SK-N-SH (cell line): ENCODE data around the gene RREB1. TPM values are rescaled to one million over a fixed set of nuclear protein-coding genes. Genes with fewer than 3 reads are reported as not detected.

ENCODE experiments used
- CTCF ChIA-PET: fragments of 300-600, 350-600 bp; formaldehyde crosslinking; extraction: SDS; loops from one replicate; lab custom pipeline; 2021; lab: Yijun Ruan, JAX
- POLR2A ChIA-PET: fragments of 350-600 bp; sonication (Branson Sonifier 250); formaldehyde crosslinking; extraction: SDS; loops from one replicate; lab custom pipeline; 2020; ENCODE audit warnings: antibody characterized with exemption, inconsistent platforms; lab: Yijun Ruan, JAX
- DNase-seq: peaks from one replicate; pipeline ENCODE4 v3.0.0; 2012
- H2AFZ ChIP-seq: fragments of 200-600 bp; sonication (generic); 2 replicates; pipeline ENCODE4 v1.8.1; 2016; ENCODE audit warnings: antibody characterized with exemption, mild to moderate bottlenecking, low read depth
- H3F3A ChIP-seq: fragments of 200-600 bp; sonication (generic); replicated peaks from 2 replicates; pipeline ENCODE3; 2016; ENCODE audit warnings: antibody characterized with exemption, mild to moderate bottlenecking; ENCODE audit not compliant: insufficient read depth
- H3K27ac ChIP-seq, 2 experiments: fragments of 200-500 bp in 1 of 2; fragments of 200-600 bp in 1 of 2; sonication (Bioruptor generic) in 1 of 2; sonication (generic), shearing (Covaris generic) in 1 of 2; 2 replicates each; pipeline versions ENCODE4 v1.5.1 to v1.6.1; 2014 to 2016; ENCODE audit warnings: low read depth in 2 of 2, inconsistent platforms in 1 of 2, low read length in 1 of 2, mild to moderate bottlenecking in 1 of 2, mixed read lengths in 1 of 2
- H3K27me3 ChIP-seq: fragments of 200-600 bp; sonication (generic), shearing (Covaris generic); 2 replicates; pipeline ENCODE4 v1.6.1; 2016; ENCODE audit warnings: mixed run types; ENCODE audit not compliant: insufficient read depth
- H3K36me3 ChIP-seq, 2 experiments: fragments of 200-500 bp in 1 of 2; fragments of 200-600 bp in 1 of 2; sonication (Bioruptor generic) in 1 of 2; sonication (generic) in 1 of 2; replicated peaks in 1 of 2; 2 replicates each; pipeline versions ENCODE3 to v1.5.1; 2014 to 2016; ENCODE audit warnings: low read length in 1 of 2, mild to moderate bottlenecking in 1 of 2; ENCODE audit not compliant: insufficient read depth in 2 of 2, control insufficient read depth in 1 of 2
- H3K4me1 ChIP-seq, 2 experiments: fragments of 200-500 bp in 1 of 2; fragments of 200-600 bp in 1 of 2; sonication (Bioruptor generic) in 1 of 2; sonication (generic), shearing (Covaris generic) in 1 of 2; 2 replicates each; pipeline versions ENCODE4 v1.5.1 to v1.6.1; 2014 to 2016; ENCODE audit warnings: low read depth in 1 of 2, low read length in 1 of 2, mixed run types in 1 of 2; ENCODE audit not compliant: insufficient read depth in 2 of 2, control insufficient read depth in 1 of 2
- H3K4me2 ChIP-seq: fragments of 200-600 bp; sonication (generic), shearing (Covaris generic); 2 replicates; pipeline ENCODE4 v1.6.1; 2017; ENCODE audit warnings: mixed run types
- H3K4me3 ChIP-seq, 2 experiments: fragments of 200-500 bp in 1 of 2; fragments of 200-600 bp in 1 of 2; sonication (Bioruptor generic) in 1 of 2; sonication (generic), shearing (Covaris generic) in 1 of 2; 2 replicates each; pipeline versions ENCODE4 v1.5.1 to v1.8.1; 2014 to 2016; ENCODE audit warnings: low read depth in 2 of 2, inconsistent platforms in 1 of 2, low read length in 1 of 2, mild to moderate bottlenecking in 1 of 2, mixed read lengths in 1 of 2, moderate library complexity in 1 of 2
- H3K79me2 ChIP-seq: fragments of 200-600 bp; sonication (generic); 2 replicates; pipeline ENCODE4 v1.8.1; 2017; ENCODE audit warnings: mild to moderate bottlenecking; ENCODE audit not compliant: insufficient read depth
- H3K9ac ChIP-seq: fragments of 200-600 bp; sonication (generic); 2 replicates; pipeline ENCODE4 v1.6.1; 2017; ENCODE audit warnings: mixed run types
- H3K9me2 ChIP-seq: fragments of 200-600 bp; sonication (generic); 2 replicates; pipeline ENCODE4 v1.6.1; 2017; ENCODE audit warnings: mixed run types
- H3K9me3 ChIP-seq: fragments of 200-600 bp; sonication (generic); 2 replicates; pipeline ENCODE4 v1.6.1; 2017; ENCODE audit warnings: mixed run types, mild to moderate bottlenecking, moderate library complexity
- H4K20me1 ChIP-seq: fragments of 200-600 bp; sonication (generic); 2 replicates; pipeline ENCODE4 v1.6.1; 2017; ENCODE audit warnings: mild to moderate bottlenecking, mixed run types; ENCODE audit not compliant: insufficient read depth
- CTCF ChIP-seq: fragments of 200-600 bp; sonication (generic); IDR thresholded peaks from 2 replicates; pipeline ENCODE4 v1.6.1; 2017; ENCODE audit warnings: antibody characterized with exemption, mild to moderate bottlenecking, moderate library complexity
- NRF1 ChIP-seq: IDR thresholded peaks from 2 replicates; pipeline ENCODE4 v1.6.1; 2012; ENCODE audit warnings: low read depth, mild to moderate bottlenecking, low read length
- POLR2AphosphoS5 ChIP-seq: IDR thresholded peaks from 2 replicates; pipeline ENCODE4 v1.6.1; 2012; ENCODE audit warnings: low read depth, low read length
- TAF1 ChIP-seq: IDR thresholded peaks from 2 replicates; pipeline ENCODE4 v1.6.1; 2012; ENCODE audit warnings: low read depth, mild to moderate bottlenecking, low read length, moderate library complexity, borderline replicate concordance
- YY1 ChIP-seq: IDR thresholded peaks from 2 replicates; pipeline ENCODE4 v1.4.0; 2012; ENCODE audit warnings: low read depth, mild to moderate bottlenecking
- ZBTB33 ChIP-seq: IDR thresholded peaks from 2 replicates; pipeline ENCODE4 v1.4.0; 2012; ENCODE audit warnings: low read depth, borderline replicate concordance
- WGBS: methylation state at CpG from one replicate; pipeline ENCODE4 v1.1.6; 2017; ENCODE audit warnings: low lambda C conversion rate; 5-methylcytosine and 5-hydroxymethylcytosine counted together
- polyA plus RNA-seq, 3 experiments: library from polyadenylated mRNA; depleted of rRNA; stranded (reverse); fragments of >200 nt; gene quantifications; 2 replicates each; pipeline ENCODE4 v1.2.3, GENCODE V29; 2012
- TF ChIP-seq, protein P1 (sequence below): IDR thresholded peaks from 2 replicates; pipeline ENCODE4; 2012
- TF ChIP-seq, protein P2 (sequence below): IDR thresholded peaks from 2 replicates; pipeline ENCODE4 v1.4.0; 2012; ENCODE audit warnings: low read depth

The RREB1 gene
- polyA plus RNA-seq, 1 of the 3 experiments (the other 2 are of a cell fraction) = 2.0 TPM

DNA sequence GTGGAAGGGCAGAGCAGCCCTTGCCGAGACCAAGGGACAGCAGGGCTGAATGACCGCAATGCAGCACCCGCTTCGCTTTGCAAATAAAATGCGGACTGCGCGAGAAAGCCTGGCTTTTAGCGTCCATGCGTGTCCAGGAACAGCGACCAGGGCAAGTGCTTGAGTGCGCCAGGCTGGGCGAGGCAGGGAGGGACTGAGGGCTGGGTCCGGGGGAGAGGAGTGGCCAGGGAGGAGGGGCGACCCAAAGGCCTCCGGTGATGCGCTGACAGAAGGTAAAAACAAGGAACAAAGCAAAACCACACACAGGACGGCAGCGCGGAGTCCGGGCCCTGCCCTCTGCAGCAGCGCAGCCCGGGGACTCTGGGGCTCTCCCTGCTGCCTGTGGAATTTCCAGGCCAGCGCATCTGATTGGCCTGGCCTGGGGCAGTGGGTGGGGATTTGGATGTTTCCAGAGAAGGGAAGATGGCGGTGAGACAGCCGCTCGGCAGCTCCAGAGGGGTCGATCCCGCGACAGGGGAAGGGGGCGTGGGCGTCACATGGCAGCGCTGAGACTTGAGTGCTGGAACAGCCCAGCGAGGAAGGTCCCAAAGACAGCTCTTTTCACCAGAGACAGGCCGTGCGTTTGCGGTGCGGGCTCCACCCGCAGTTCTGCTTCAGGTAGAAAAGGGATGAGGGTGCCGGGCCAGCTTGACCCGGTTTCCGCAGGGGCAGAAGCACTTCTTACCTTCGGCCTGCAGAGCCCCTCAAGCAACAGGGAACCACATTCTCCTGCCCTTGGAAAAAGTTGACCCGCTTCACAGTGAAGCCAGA is 153.5 kb downstream of the RREB1 start:
- DNase-seq = peak; percentile 90
- H3F3A ChIP-seq = no peaks in the 10 kb centered on the region
- 50% methylated on average over 20 of the region's 43 CpGs for WGBS
- H2AFZ ChIP-seq = peak overlapping the region; percentile 97
- H3K27me3 ChIP-seq = no peaks in the 10 kb centered on the region
- ChIA-PET CTCF (interaction anchor here (1.3 to 4.5 kb wide), 4 partner anchors 14 to 584 kb away, joined by 4 to 28 read pairs (median 6); no protein-coding TSS in a partner anchor), POLR2A (no interaction called here)
- no peak overlapping the region; a peak in 1 of 4 replicates for H3K27ac ChIP-seq
- no peaks in the 10 kb centered on the region for H3K9me3 ChIP-seq
- H3K4me3 ChIP-seq = peak overlapping the region; percentile 44 to 70
- H3K36me3 ChIP-seq = no peaks in the 10 kb centered on the region
- peak overlapping the region; percentile 53 for H3K9ac ChIP-seq
- peaks cover 0 to 6% of the 10 kb centered on the region in 2 experiments; a peak in 1 of 4 replicates for H3K4me1 ChIP-seq
- H3K9me2 ChIP-seq = no peaks in the 10 kb centered on the region
- peak overlapping the region; percentile 79 for H3K4me2 ChIP-seq
- no peak for TF ChIP-seq ZBTB33
- TF ChIP-seq POLR2AphosphoS5 = peak; percentile 61; the same call in 1 of the 2 replicates
- peak; percentile 83 for TF ChIP-seq YY1
- TF ChIP-seq NRF1 = peak; percentile 30; the same call in 1 of the 2 replicates
- TF ChIP-seq, protein P1, sequence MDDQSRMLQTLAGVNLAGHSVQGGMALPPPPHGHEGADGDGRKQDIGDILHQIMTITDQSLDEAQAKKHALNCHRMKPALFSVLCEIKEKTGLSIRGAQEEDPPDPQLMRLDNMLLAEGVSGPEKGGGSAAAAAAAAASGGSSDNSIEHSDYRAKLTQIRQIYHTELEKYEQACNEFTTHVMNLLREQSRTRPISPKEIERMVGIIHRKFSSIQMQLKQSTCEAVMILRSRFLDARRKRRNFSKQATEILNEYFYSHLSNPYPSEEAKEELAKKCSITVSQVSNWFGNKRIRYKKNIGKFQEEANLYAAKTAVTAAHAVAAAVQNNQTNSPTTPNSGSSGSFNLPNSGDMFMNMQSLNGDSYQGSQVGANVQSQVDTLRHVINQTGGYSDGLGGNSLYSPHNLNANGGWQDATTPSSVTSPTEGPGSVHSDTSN = no peak
- TF ChIP-seq CTCF = no peak
- 0 out of 2 replicates have a peak, but pooled peaks have one; percentile 36 for TF ChIP-seq TAF1
- TF ChIP-seq, protein P2, sequence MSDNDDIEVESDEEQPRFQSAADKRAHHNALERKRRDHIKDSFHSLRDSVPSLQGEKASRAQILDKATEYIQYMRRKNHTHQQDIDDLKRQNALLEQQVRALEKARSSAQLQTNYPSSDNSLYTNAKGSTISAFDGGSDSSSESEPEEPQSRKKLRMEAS = 0 out of 2 replicates have a peak, but pooled peaks have one; percentile 5
- H3K79me2 ChIP-seq = no peaks in the 10 kb centered on the region
- no peaks in the 10 kb centered on the region for H4K20me1 ChIP-seq
